NCI-H187 (cell line): ENCODE measurements around the gene MSX2.

ENCODE experiments used
- DNase-seq, 2 experiments: peaks; one replicate each; lab custom pipeline; 2025; lab: John Stamatoyannopoulos, UW

Gene MSX2

DNA sequence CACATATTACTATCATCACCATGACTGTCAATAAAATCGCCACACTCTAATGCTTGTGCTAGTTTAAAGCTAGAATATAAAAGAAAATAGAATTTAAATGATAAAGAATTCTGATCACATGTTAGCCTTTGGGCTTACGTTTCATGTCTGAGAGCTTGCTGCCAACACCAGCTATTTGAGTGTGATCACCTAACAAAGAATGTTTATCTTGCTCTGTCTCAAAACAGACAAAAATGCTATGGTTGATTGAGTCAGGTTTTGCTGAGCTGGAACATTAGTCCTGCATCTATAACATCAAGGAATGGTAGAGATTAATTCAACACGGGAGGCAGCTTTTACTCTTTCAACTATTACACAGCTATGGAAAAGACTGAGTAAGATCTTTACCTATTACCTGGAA, 50.7 kb downstream of the MSX2 start:
- no peak for DNase-seq

DNA sequence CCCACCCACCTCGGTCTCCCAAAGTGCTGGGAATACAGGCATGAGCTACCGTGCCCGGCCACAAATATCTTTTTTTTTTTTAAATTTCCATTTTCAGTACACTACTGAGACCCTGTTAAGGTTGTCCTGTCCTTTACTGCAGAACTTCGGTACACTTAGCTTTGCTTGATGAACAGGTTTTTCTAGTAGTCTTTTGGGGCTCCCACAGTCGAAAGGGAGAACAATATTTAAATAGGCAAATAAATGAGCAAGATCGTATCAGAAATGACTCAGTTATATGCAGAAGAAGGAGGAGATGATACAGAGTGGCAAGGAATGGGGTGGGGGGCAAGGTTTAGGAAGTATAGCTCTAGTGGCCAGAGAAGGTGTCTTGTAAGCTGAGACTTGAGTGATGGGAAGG, 52.7 kb downstream of the MSX2 start:
- no peak for DNase-seq

DNA sequence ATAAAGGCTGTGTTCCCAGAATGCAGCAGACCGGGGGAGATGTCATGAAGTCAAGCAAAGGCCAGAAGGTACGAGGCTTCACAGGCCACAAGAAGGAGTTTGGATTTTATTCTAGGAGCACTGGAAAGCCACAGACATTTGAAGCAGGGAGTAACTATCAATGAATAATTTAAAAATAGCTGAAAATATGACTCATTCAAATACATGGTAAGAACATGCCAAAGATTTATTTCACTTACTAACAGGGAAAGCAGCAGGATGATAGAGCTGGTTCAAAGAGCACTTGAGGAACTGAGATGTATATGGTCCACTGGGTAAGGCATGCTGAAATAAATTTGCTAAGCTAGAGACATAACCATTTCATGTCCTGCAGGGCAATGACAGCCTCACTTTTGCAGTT, 53.2 kb downstream of the MSX2 start:
- DNase-seq: no peak
